CD4-positive, alpha-beta T cell (primary cell): ENCODE measurements around the gene NOTCH3. TPM values are rescaled to one million over a fixed set of nuclear protein-coding genes. Genes with fewer than 3 reads are reported as not detected.

Experiments
- ATAC-seq: fragments of 200-7000 bp; cut with Tn5 transposase; one replicate; pipeline ENCODE4 v1.10.0; 2022; ENCODE audit warnings: mild to moderate bottlenecking; ENCODE audit not compliant: poor library complexity
- CTCF ChIA-PET: fragments of 350-600 bp; sonication (Branson Sonifier 250); formaldehyde crosslinking; loops from one replicate; lab custom pipeline; 2021; ENCODE audit warnings: antibody characterized with exemption, inconsistent platforms; lab: Charles Lee
- POLR2A ChIA-PET: fragments of 350-600 bp; sonication (Branson Sonifier 250); formaldehyde crosslinking; loops from one replicate; lab custom pipeline; 2021; ENCODE audit warnings: antibody characterized with exemption, inconsistent platforms; lab: Charles Lee
- DNase-seq, 14 experiments: peaks; one replicate each; pipeline ENCODE4 v3.0.0-alpha.2; 2013 to 2020; ENCODE audit warnings: mixed read lengths in 2 of 14
- H3K27ac ChIP-seq, 2 donors: one replicate each; pipeline versions ENCODE4 v1.5.1 to v1.7.0; 2013; ENCODE audit warnings: low read length in 2 of 2, low read depth in 1 of 2, mild to moderate bottlenecking in 1 of 2
- H3K27me3 ChIP-seq, 2 experiments: 1 replicate in 1 of 2; 2 replicates in 1 of 2; pipeline versions ENCODE4 v1.6.1 to v1.7.0; 2013; ENCODE audit warnings: low read length in 2 of 2, control low read depth in 1 of 2, mild to moderate bottlenecking in 1 of 2, moderate library complexity in 1 of 2; ENCODE audit not compliant: insufficient read depth in 2 of 2, control insufficient read depth in 1 of 2
- H3K36me3 ChIP-seq: one replicate; pipeline ENCODE4 v1.6.1; 2013; ENCODE audit warnings: low read length, control low read depth; ENCODE audit not compliant: insufficient read depth
- H3K4me1 ChIP-seq: one replicate; pipeline ENCODE4 v1.6.1; 2013; ENCODE audit warnings: low read length, control low read depth; ENCODE audit not compliant: insufficient read depth
- H3K4me3 ChIP-seq: one replicate; pipeline ENCODE4 v1.5.1; 2013; ENCODE audit warnings: mild to moderate bottlenecking, low read length, moderate library complexity
- H3K9me3 ChIP-seq, 2 experiments: 1 replicate in 1 of 2; 2 replicates in 1 of 2; pipeline versions ENCODE4 v1.6.1 to v1.7.0; 2013; ENCODE audit warnings: low read length in 2 of 2, mild to moderate bottlenecking in 2 of 2, control low read depth in 1 of 2, moderate library complexity in 1 of 2; ENCODE audit not compliant: control insufficient read depth in 1 of 2, insufficient read depth in 1 of 2
- H3K27ac Mint-ChIP-seq: one replicate; pipeline ENCODE4 v1.8.0; 2020; ENCODE audit warnings: mixed read lengths
- H3K27me3 Mint-ChIP-seq: one replicate; pipeline ENCODE4 v1.8.0; 2021; ENCODE audit warnings: mixed read lengths
- H3K36me3 Mint-ChIP-seq: one replicate; pipeline ENCODE4 v1.8.0; 2021; ENCODE audit warnings: low read depth, mixed read lengths
- H3K4me1 Mint-ChIP-seq: one replicate; pipeline ENCODE4 v1.8.0; 2021; ENCODE audit warnings: low read depth, mixed read lengths
- H3K4me3 Mint-ChIP-seq: one replicate; pipeline ENCODE4 v1.8.0; 2020; ENCODE audit warnings: mild to moderate bottlenecking, mixed read lengths
- H3K9me3 Mint-ChIP-seq: one replicate; pipeline ENCODE4 v1.8.0; 2020; ENCODE audit warnings: mixed read lengths
- CTCF ChIP-seq: fragments of 200-600 bp; IDR thresholded peaks from one replicate; pipeline ENCODE4 v1.8.0; 2022; ENCODE audit warnings: antibody characterized with exemption, mild to moderate bottlenecking
- intact Hi-C, 2 experiments: fragments of 100-400 bp; cut with DNase I in 1 of 2; cut with micrococcal nuclease in 1 of 2; formaldehyde crosslinking; loops; one replicate each; pipeline versions ENCODE4 v1.15.1 to v1.9.0; 2023 to 2025; cut with DNase I, micrococcal nuclease
- total RNA-seq, 174 experiments: library from RNA in 2 of 174; stranded (reverse) in 2 of 174; gene quantifications; one replicate each; pipeline ENCODE4 v1.2.3 and lab custom pipeline; 2021 to 2026

Gene NOTCH3
- total RNA-seq, 2 experiments from 2014 or later, result not detected

DNA sequence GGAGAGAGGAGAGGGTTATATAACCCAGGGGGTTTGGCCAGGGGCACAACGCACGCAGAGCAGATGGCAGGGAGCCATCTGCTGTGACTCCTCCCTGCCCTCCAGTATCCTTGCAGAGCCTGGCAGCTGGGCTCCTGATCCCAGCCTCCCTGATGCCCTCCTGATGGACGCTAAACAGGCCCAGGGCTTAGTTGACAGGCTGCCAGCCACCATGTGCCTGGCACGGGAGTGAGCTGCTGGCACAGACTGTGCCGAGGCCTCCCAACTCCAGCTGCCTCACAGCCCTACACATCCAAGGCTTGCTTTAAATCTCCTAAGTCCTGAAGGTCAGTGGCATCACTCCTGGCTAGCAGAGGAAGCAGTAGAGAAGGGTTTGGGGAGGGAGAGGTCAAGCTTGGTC is 76.9 kb downstream of the NOTCH3 start:
- peak overlapping the region in 1 of 2 donors; percentile 97 for H3K27ac ChIP-seq
- peaks cover 55% of the 10 kb centered on the region for H3K36me3 Mint-ChIP-seq
- DNase-seq (no peak), ATAC-seq (no peak)
- H3K4me3 ChIP-seq, result no peak overlapping the region
- CTCF ChIA-PET, result interaction anchor here (0.9 kb wide), 1 partner anchor 295 kb away, joined by 3 read pairs; the partner anchor contains the start of gene AKAP8L
- peaks cover 26% of the 10 kb centered on the region for H3K36me3 ChIP-seq
- no peaks in the 10 kb centered on the region for H3K9me3 Mint-ChIP-seq
- H3K9me3 ChIP-seq, result peaks cover 0 to 9% of the 10 kb centered on the region in 2 experiments
- peak overlapping the region; percentile 96 for H3K27ac Mint-ChIP-seq
- peak overlapping the region; percentile 99 for H3K4me3 Mint-ChIP-seq
- H3K4me1 Mint-ChIP-seq, result peaks cover 33% of the 10 kb centered on the region
- TF ChIP-seq CTCF, result no peak
- no peaks in the 10 kb centered on the region for H3K27me3 Mint-ChIP-seq
- no peaks in the 10 kb centered on the region for H3K27me3 ChIP-seq
- H3K4me1 ChIP-seq, result peaks cover 19% of the 10 kb centered on the region
- intact Hi-C loops, result no loop called here
- POLR2A ChIA-PET, result interaction anchor here (0.6 to 3.6 kb wide), 5 partner anchors 12 to 295 kb away, joined by 3 to 14 read pairs (median 3); partner anchors contain the start of genes AKAP8 and AKAP8L

GRCh38 chr19:15123031-15123890 is 77.5 kb downstream of the NOTCH3 start:
- Histone ChIP-seq H3K27me3 (no peaks in the 10 kb centered on the region), H3K27ac (no peak overlapping the region), H3K36me3 (peaks cover 32% of the 10 kb centered on the region), H3K4me3 (no peak overlapping the region), H3K9me3 (peaks cover 0 to 9% of the 10 kb centered on the region in 2 experiments), H3K4me1 (peaks cover 18% of the 10 kb centered on the region)
- H3K36me3 Mint-ChIP-seq, result peaks cover 61% of the 10 kb centered on the region
- peaks cover 27% of the 10 kb centered on the region for H3K4me1 Mint-ChIP-seq
- POLR2A ChIA-PET, result interaction anchor here (0.6 to 3.6 kb wide), 2 partner anchors 19 to 256 kb away, joined by 3 to 14 read pairs; partner anchors contain the start of gene AKAP8
- ATAC-seq (no peak), DNase-seq (no peak)
- intact Hi-C loops, result no loop called here
- no peaks in the 10 kb centered on the region for H3K27me3 Mint-ChIP-seq
- peak overlapping the region; percentile 96 for H3K27ac Mint-ChIP-seq
- peak overlapping the region; percentile 99 for H3K4me3 Mint-ChIP-seq
- TF ChIP-seq CTCF, result no peak
- H3K9me3 Mint-ChIP-seq, result no peaks in the 10 kb centered on the region
- CTCF ChIA-PET, result interaction anchor here (0.5 to 0.9 kb wide), 2 partner anchors 35 to 296 kb away, joined by 3 to 5 read pairs; partner anchors contain the start of gene AKAP8L

- Histone ChIP-seq H3K27ac (no peak overlapping the region), H3K4me1 (peaks cover 18% of the 10 kb centered on the region), H3K36me3 (peaks cover 40% of the 10 kb centered on the region), H3K27me3 (no peaks in the 10 kb centered on the region), H3K9me3 (peaks cover 0 to 9% of the 10 kb centered on the region in 2 experiments), H3K4me3 (no peak overlapping the region)
- H3K4me1 Mint-ChIP-seq, result peaks cover 23% of the 10 kb centered on the region
- no peaks in the 10 kb centered on the region for H3K9me3 Mint-ChIP-seq
- intact Hi-C loops, result no loop called here
- CTCF ChIA-PET, result interaction anchor here (0.5 kb wide), 1 partner anchor 36 kb away, joined by 5 read pairs; no protein-coding TSS in a partner anchor
- H3K27me3 Mint-ChIP-seq, result no peaks in the 10 kb centered on the region
- no peak overlapping the region for H3K4me3 Mint-ChIP-seq
- TF ChIP-seq CTCF, result no peak
- ATAC-seq (no peak), DNase-seq (no peak)
- POLR2A ChIA-PET, result no interaction called here
- H3K27ac Mint-ChIP-seq, result no peak overlapping the region
- H3K36me3 Mint-ChIP-seq, result peaks cover 69% of the 10 kb centered on the region
These were observed 78.3 kb downstream of the NOTCH3 start for GRCh38 chr19:15122331-15123030.
